Gastroesophageal sphincter (tissue), 3 donors: ENCODE data around the gene TRIM74.
"Not testable (repeated sequence)": the region's sequence is repeated elsewhere in the genome, so short reads cannot be mapped to it uniquely, and the experiment has no call there.

Source experiments
- EP300 ChIP-seq: sonication (generic); formaldehyde crosslinking; IDR thresholded peaks from one replicate; pipeline ENCODE4 v1.6.1; 2017; ENCODE audit warnings: antibody characterized with exemption, mild to moderate bottlenecking
- POLR2A ChIP-seq, 2 donors: fragments of 450-650 bp; IDR thresholded peaks; one replicate each; pipeline ENCODE4 v1.6.1; 2017; ENCODE audit warnings: antibody characterized with exemption in 2 of 2, mild to moderate bottlenecking in 2 of 2, moderate library complexity in 1 of 2
- TF ChIP-seq, protein P1 (sequence below), 4 experiments: fragments of 200-600 bp in 2 of 4; fragments of 450-650 bp in 2 of 4; sonication (generic) in 1 of 4; IDR thresholded peaks; one replicate each; pipeline ENCODE4 v1.5.1; 2017 to 2019; ENCODE audit warnings: antibody characterized with exemption in 4 of 4, mild to moderate bottlenecking in 2 of 4, moderate library complexity in 2 of 4

GRCh38 chr7:72968980-72969516 lies at the start of gene TRIM74:
- TF ChIP-seq, protein P1, sequence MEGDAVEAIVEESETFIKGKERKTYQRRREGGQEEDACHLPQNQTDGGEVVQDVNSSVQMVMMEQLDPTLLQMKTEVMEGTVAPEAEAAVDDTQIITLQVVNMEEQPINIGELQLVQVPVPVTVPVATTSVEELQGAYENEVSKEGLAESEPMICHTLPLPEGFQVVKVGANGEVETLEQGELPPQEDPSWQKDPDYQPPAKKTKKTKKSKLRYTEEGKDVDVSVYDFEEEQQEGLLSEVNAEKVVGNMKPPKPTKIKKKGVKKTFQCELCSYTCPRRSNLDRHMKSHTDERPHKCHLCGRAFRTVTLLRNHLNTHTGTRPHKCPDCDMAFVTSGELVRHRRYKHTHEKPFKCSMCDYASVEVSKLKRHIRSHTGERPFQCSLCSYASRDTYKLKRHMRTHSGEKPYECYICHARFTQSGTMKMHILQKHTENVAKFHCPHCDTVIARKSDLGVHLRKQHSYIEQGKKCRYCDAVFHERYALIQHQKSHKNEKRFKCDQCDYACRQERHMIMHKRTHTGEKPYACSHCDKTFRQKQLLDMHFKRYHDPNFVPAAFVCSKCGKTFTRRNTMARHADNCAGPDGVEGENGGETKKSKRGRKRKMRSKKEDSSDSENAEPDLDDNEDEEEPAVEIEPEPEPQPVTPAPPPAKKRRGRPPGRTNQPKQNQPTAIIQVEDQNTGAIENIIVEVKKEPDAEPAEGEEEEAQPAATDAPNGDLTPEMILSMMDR (IDR thresholded peaks at IDR 0.05): not testable (repeated sequence)
- not testable (repeated sequence) for TF ChIP-seq EP300; POLR2A (IDR thresholded peaks at IDR 0.05)
